ENCODE data around the gene TSPAN15.

DNA sequence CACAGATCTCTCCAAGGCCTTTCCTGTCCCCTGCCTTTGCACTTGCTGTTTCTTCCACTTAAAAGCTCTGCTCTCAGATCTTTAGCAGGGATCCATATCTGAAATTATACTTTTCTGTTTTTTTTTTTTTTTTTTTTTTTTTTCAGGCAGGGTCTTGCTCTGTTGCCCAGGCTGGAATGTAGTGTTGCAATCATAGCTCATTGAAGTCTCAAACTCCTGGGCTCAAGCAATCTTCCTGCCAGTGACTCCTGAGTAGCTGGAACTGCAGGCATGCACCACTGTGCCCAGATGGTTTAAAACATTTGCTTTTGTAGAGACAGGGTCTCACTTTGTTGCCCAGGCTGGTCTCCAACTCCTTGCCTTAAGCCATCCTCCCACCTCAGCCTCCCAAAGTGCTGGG is 5.0 kb upstream of the TSPAN15 start:
- TF ChIP-seq POLR2A (IDR thresholded peaks at IDR 0.05) (no peak), POLR2AphosphoS5 (IDR thresholded peaks at IDR 0.05) (no peak), EP300 (IDR thresholded peaks at IDR 0.05; ENCODE audit: low read depth) (no peak)
- TF ChIP-seq, protein P1, sequence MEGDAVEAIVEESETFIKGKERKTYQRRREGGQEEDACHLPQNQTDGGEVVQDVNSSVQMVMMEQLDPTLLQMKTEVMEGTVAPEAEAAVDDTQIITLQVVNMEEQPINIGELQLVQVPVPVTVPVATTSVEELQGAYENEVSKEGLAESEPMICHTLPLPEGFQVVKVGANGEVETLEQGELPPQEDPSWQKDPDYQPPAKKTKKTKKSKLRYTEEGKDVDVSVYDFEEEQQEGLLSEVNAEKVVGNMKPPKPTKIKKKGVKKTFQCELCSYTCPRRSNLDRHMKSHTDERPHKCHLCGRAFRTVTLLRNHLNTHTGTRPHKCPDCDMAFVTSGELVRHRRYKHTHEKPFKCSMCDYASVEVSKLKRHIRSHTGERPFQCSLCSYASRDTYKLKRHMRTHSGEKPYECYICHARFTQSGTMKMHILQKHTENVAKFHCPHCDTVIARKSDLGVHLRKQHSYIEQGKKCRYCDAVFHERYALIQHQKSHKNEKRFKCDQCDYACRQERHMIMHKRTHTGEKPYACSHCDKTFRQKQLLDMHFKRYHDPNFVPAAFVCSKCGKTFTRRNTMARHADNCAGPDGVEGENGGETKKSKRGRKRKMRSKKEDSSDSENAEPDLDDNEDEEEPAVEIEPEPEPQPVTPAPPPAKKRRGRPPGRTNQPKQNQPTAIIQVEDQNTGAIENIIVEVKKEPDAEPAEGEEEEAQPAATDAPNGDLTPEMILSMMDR (IDR thresholded peaks at IDR 0.05), result no peak
